A204.1 (cell line): ENCODE results near the gene GOT1.

ENCODE experiments used
- FAIRE-seq: peaks from 2 replicates; lab custom pipeline; 2012; peaks lifted over from hg19 to GRCh38; lab: Jason Lieb, UNC

The GOT1 gene

DNA sequence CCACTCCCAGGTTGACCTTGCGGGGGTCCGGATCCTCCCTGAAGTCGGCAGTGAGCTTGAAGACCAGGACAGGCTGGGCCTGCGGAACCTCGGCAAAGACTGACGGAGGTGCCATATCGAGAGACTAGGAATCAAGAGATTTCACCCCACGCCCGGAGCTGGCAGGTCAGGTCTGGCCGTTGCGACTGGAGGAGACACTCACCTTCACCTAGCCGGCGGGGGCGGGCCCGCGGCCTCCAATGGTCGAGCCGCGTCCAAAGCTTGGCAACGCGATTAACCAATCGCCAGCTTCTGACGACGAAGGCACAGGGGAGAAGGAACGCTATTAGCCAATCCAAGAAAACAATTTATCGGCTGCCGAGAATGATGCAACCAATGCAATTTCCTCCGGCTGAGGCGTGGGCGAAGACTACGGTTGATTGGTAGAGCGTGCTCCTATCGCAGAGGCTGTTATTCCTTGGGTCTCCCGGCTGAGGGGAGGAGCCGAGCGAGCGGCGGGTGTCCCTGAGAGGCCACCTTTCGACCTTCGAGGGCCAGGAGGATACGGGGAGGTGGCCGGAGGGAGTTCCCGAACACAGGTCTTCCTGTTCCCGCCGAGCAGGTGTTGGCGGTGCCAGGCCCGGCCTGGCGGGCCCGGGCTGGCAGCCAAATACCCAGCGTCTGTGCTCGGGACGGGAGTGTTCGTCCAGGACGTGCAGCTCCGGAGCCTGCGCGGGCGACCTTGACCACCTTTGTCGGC is at the start of gene GOT1:
TSS of gene GOT1 (minus strand) at position 174 of the 739 bp plus-strand sequence. CDS start at position 115, 59 bp downstream.
- FAIRE-seq = peak; percentile 99

DNA sequence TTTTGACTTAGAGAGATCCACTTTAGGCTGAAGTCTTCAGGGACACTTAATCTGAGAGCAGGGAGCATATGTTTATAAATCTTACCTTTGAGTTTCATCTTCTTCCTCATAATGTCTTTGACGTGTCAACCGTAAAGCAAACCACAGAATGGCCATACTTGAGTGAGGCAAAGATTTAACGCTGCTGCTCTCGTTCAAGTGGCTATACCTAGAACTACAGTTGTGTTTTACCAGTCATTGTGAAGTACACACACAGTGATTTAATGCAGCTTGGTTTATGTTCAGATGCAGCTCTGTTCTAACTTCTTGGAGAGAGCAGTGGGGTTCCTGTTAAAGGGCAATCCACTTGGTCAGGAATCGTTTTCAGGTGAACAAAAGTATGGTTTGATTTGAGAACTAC is 39.9 kb upstream of the GOT1 start:
- FAIRE-seq = no peak

DNA sequence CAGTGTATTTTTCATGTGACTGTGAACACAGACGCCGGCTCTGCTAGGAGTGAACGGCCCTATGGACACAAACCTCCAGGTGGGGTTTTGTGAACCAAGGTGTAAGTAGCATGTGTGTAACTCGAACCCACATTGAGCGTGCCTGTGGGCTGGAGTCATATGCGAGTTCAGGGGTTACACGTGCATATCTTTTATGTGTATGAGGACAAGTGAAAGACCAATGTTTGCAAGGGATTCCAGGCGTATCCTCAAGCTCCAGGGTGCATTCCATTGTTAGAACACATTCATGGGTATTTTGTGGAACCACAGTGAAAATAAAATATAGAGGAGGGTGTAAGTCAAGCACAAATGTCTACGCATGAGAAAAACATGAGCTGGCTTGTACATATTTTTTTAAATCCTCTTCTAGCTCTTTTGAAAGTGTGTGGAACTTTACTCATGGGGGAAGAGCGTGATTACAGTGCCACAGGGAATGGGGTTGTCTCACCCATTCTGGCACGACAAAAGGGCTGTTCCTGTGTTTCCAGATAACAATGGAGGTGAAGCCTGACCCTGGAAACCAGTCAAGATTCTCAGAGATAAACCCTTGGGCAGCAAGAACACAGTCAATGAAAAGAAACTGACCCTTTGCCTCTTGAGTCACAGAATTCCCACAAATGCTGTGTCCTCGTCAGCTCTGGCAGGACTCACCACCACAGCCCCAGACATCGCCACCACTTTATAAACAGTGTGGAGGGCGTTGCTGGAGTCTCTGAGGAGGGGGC is 37.0 kb upstream of the GOT1 start:
- no peak for FAIRE-seq

DNA sequence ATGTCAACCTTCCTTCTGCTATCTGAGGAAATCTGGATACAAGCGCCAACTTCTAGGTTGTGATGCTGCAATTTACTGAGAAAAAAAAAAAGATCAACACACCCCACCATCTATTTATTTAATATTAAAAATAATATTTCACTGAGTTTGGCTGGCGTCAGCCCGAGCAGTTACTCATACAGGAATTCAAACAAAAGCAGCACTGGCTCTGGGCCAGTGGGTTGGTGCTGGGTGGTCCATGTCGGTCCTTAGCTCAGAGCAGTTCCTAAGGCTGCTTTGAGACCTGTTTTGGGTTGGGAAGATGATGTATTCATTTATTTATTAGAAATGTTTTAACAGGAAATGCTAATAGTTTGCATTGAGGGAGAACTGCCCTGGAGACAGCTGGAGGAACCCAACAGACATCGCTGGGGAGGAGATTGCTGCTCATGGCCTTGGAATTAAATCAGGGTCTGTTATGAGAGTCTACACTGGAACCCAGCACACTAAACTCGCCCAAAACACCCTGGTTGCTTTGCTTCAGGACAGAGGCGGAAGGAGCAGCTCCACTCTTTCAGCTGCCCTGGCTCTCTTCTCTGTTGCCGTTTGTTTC is 36.3 kb upstream of the GOT1 start:
- FAIRE-seq = no peak

DNA sequence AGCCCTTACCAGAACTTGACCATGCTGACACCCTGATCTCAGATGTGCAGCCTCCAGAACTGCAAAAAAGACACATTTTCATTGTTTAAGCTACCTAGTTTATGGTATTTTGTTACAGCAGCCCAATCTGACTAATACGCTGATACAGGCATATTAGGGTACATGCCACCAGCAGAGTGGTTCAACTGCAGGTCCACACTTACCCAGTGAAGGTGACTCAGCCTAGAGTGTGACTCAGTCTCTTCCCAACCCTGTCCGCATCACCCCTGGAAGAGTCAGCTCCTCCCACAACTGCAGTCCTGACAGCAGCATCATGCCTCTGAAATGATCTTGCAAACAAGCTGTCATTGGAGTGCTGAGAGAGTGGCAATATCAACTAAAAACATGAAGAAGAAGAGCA is 30.8 kb upstream of the GOT1 start:
- FAIRE-seq = no peak

- no peak for FAIRE-seq
Observed at GRCh38 chr10:99460070-99460469, 29.6 kb upstream of the GOT1 start.

DNA sequence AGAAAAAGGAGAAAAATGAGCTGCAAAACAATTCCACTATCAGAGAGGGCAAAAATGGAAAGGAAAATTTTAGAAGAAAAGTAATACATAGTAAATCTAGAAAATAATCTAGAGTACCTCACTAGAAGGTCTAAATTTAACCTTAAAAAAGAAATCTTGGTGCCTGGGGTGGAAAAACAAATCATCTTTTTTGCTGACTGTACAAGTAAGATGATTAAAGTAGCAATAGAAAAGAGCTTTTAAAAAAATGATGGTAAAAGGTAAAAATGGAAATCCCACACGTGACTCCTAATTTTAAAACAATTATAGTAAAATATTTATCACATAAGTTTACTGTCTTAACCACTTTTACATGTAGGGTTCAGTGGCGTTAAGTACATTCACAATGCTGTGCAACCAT is 28.8 kb upstream of the GOT1 start:
- no peak for FAIRE-seq

- no peak for FAIRE-seq
Observed at GRCh38 chr10:99457813-99458212, 27.4 kb upstream of the GOT1 start.

- FAIRE-seq = no peak
Observed at GRCh38 chr10:99456931-99457288, 26.5 kb upstream of the GOT1 start.

DNA sequence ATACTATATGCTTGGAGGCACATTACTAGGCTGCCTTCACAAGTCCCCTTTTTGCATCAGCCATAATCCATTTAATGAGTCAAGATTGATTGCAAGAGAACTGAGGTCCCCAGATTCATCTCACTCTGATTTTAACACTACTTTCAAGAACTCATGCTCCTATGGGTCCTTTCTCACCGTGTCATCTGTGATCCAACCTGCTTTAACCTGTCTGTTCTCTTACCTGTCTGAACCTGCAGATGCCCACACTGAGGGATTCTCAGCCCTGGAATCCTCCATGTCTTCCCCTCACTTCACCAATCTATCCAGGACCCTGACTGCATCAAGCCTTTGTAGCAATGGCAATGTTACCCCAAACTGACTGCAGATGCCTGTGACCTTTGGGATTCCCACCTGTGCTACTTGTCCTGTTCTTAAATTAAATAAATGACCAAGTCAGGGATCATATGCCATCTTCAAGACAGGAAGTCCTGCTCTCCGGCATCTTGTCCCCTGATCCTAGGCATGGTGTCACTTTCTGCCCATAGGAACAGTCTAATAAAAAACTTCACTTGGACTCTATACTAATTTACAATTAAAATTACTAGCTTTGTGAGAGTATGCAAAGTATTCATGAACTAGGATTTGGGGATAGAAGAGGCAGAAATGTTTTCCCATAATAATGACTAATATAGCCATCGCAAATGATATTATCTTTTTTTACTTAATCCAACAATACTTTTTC is 25.9 kb upstream of the GOT1 start:
- FAIRE-seq = no peak

DNA sequence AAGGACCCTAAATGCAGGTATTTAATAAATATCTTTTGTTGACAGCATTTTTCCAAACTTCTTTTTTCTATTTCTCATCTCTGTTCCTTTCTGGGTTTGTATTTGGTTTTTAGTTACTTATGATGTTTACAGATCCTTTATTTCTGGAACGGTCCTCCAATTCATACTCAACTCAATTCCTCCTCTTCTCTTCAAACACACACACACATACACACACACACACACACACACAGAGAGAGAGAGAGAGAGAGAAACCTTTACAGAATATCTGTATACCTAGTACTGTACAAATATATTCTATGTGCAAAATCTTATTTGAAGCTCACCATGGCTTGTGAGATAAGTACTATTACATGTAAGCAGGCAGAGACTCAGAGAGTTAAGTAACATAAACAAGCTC is 21.6 kb upstream of the GOT1 start:
- FAIRE-seq = no peak

- FAIRE-seq = no peak
Observed at GRCh38 chr10:99451499-99451788, 21.0 kb upstream of the GOT1 start.

DNA sequence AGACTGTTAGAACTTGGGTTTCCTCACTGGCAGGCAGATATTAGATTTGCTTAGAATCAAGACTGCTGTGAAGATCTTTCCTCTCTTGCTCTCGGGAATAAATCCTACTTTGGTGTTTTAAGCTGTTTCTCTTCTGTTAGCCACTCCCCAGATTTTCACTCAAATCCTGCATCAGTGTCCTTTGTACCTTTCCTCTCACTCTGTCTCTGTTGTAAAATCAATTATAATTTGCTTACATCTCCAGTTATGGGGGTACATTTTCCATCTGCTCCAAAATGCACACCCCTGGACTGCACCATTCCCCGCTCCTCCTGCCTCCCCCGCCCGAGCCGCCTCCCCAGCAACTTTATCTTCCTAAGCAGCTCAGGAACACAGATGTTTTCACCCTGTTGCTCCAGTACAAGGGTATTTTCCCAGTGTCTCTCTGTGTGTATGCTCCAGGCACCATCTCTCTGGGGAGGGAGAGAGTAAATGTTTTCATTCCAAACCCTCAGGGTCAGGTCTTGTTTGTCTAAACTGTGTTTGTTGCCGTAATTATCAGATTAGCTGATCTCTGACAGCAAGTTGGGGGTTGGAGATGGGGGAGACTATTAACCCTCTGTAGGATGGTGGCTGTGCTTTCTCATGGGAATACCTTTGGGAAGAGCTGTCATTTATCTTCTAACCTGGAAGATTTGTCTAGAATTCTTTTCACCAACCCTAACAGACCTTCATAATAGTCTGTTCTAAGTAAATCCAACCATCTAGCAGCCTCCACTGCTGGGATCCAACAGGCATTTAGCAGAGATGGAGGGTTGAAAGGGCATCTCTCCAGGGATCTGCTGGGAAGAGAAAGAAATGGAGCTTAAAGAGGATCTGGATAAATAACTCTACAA is 20.4 kb upstream of the GOT1 start:
- no peak for FAIRE-seq

- FAIRE-seq = no peak
Observed at GRCh38 chr10:99450156-99450555, 19.7 kb upstream of the GOT1 start.

GRCh38 chr10:99449023-99449422 is 18.6 kb upstream of the GOT1 start:
- no peak for FAIRE-seq

DNA sequence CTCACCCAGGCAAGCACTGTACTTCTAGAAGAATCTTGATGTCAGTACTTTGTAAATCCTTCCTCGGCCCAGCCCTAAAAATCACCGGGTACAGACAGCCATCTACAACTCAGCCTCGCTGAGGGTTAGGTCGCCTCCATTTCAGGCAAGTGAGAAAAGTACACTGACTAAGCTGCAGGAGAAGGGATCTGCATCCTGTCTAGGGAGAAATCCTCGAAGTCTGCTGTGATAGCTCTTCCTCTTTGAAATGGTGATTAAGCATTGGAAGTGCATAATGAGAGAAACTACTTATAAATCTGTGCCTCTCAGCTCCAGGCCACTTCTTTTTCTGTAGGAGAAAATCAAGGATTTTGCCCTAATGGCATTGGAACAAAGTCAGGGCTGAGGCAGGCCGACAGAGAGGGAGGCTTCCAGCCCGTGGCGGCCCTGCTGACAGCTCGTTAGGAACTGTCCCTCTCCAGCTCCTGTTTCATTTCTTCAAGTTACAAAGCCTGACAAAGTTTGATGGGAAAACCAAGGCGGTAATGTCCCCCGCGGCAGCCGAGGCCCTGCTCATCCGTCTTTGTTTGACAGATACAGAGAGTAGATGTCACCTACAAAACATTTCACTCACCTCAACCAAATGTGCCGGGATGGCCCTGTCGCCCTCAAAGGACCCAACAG is 14.1 kb upstream of the GOT1 start:
- FAIRE-seq = no peak

- FAIRE-seq = no peak
Observed at GRCh38 chr10:99443500-99443899, 13.1 kb upstream of the GOT1 start.

DNA sequence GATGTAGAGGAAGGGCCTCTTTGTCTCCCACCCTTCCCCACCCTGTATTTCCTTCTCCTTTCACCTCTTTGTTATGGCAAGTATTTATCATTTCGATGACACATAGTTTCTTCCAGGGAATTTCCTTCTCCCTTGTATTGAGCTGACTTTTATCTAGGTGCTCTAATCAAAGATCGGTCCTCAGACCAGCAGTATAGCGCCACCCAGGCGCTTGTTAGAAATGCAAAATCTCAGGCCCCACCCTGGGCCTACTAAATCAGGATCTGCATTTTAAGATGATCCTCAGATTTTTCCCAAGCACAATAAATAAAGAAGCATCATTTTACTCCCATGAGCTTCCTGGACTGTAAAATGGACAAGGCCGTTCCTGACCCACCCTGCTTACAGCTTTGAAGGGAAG is 12.0 kb upstream of the GOT1 start:
- FAIRE-seq = no peak

DNA sequence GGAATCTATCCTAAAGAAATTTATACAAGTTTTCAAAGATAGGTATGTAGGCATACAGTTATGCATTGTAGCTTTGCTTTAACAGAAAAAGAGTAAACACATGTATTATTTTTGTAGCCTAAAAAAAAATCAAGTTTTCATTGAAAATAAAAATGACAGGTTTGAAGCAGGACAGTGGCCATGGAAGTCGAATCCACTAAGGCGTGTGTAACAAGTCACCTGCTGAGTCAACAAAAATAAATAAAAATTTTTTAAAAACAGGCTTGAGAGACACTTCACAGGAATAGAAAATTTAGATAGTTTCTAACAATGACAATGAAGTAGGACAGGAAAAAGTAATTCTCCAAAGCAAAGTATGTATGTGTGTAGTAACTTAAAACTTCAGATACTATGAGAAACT is 8.5 kb upstream of the GOT1 start:
- FAIRE-seq = no peak

DNA sequence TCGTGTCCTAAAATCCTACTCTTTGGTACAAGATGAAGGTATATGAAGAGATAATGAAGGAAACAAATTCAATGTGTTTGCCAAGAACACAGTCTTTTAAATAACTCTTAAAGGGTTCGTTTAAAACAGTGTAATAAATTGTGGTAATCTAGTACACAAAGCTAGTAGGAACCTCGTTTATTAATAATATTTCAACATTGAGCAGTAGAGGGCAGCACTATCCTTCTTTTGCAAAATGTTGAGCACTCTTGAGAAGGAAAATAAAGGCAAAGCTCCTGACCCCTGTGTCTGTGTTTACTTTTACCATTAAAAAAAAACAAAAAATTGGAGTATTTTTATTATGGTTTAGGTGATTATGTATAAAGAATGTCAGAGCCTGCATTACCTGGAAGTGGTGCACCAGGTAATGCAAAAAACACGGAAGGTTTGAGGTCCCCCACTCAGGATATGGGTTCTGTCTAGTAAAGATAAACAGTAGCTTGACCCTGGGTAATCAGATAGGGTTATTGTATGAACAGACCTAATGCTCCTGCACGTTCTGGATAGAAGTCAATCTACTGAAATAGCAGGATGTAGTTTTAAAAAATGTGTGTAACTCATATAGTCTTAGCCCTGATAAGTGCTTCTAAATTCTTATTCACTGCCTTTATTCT is 5.7 kb upstream of the GOT1 start:
- FAIRE-seq = peak; percentile 98

DNA sequence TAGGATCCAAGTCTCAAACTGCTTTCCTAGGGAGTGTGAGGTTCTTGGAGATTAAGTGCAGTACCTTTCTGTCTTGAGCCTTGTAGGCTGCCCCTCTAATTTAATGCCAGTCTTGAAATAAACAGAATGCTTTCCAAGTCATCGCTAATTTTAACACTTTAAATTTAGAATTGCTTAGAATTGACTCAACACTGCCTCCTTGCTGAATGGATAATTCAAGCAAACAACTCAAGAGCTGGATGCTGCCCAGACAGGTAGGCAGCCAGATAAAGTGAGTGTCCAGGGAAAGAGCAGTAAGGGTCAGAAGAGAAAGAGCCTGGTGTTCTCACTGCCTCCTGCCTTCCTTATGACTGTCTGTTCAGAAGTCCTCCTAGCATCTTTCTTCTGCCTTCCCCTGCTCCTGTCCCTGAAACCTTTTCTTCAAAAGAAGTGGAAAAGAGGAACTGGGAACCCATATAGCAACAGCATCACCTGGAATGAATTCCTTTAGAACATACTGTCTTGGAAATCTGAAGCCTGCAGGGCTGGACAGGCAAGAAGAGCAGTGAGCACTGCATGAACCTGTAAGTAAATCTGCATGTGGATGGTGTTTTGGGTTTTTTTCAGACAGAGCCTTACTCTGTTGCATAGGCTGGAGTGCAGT is 3.1 kb upstream of the GOT1 start:
- FAIRE-seq = no peak
